GM18520 (cell line): ENCODE results near the gene VWC2L.

ENCODE experiments used
- ATAC-seq: cut with Tn5 transposase; IDR thresholded peaks from one replicate; pipeline ENCODE4 v1.9.1; 2021; ENCODE audit not compliant: unreplicated experiment

The VWC2L gene

DNA sequence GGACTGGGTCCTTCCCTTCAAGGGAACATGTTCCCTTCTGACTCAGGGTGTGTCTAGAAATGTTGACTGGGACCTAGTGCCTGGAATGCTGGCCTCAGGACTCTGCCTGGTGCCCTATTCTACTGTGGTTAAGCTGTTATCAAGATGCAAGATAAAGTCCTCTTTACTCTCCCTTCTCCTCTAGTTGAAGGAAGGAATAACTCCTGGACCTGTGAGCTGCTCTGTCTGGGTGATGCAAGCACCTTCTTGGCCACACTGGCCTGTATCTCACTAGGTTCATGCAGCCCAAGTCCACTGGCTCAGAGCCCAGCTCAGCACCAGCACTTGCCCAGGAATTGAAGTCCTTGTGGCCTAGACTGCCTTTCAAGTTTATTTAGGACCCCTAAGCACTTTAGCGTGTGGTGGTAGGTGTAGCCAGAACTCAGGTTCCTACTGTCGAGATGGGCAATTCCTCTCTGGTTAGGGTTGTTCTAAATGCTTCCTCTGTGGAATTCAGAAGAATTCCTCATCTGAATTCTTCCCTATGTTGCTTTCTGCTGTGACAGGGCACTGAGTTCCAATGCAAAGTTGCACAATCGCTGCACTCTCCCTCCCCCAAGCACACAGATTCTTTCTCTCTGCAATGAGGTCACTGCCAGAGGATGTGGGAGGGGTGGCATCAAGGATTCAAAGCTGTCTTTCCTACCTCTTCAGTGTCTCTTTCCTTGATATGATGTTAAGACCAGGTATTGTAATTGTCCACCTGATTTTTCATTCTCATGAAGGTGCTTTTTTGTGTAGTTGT, 54.7 kb downstream of the VWC2L start:
- no peak for ATAC-seq

DNA sequence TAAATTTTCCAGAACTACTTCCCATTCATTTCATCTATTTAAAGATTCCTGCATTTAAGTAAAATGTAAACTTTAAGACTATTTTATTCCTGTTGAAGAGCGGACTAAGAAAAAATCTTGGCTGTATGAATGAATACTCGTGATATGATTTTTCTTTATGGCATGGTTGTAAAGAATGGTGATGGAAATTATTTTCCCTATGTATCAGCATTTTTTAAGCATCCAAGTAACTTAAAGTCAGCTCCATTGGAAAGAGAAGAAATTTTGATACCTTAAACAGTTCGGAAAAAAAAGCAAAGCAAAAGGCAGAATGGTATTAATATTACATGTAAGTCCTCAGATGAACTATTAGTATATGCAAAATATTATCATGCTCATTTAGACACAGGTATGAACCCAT, 58.9 kb downstream of the VWC2L start:
- ATAC-seq: no peak

DNA sequence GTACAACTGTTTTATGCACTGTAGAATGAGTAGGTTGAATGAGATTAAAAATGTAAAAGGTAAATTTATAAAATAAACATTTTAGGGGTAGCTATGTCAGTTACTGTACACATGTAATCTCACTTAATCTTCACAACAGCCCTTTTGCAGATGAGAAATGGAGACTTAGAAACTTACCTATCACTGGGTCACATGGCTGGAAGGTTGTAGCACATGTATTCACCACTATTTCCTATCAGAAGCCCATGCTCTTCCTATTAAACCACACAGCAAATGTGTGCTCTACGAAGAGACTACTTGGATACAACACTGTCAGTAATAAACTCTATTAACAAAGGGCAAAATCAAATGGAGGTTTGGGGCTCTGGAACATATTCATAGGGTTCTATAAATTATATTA, 60.5 kb downstream of the VWC2L start:
- no peak for ATAC-seq

DNA sequence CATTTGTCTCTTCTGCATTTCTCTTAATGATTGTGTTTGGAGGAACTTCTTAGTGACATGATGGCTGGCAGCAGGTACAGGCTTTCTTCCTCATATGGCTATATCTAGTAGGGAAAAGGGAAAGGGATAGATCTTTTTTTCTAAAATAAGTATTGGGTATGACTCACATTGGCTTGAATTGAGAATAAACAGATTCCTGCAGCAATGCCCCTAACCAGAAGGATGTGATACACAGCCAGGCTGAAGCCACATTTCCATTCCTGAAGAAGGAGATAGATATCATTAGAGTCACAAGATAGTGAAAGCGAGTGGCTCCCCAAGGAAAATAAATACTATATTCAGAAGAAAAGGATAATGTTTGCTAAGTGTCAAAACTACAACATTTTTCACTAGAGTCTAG, 61.1 kb downstream of the VWC2L start:
- no peak for ATAC-seq

DNA sequence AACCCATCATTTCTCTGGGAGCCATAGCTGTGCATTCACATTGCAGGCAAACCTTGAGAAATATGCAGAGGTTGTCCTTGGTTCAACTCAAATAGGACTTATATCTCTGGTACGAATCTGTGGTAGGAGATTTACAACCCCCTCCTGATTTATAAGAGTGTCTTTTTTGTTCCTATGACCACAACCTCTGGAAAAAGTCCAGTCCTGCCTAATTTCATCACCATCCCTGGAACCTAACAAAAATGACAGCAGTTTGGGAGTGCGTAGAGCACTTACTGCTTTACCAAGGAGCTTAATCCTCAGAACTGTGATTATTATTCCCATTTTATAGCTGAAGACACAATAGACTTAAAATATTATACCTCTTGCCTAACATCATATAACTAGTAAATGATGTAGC, 66.5 kb downstream of the VWC2L start:
- ATAC-seq: no peak

DNA sequence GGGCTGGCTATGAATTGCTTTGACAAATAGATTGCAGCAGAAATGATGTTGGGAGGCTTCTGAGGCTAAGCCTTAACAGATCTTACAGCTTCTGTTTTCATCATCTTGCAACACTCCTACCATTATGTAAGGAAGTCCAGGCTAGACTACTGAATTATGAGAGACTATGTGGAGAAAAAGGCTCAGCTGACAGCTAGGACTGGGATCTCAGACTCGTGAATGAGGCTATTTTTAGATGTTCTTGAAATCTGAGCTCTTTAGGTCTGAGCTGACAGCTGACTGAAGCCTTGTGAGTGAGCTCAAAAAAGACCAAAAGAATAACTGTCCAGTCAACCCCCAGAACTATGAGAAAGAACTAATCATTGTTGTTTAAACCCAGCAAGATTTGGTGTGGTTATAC, 70.3 kb downstream of the VWC2L start:
- no peak for ATAC-seq

DNA sequence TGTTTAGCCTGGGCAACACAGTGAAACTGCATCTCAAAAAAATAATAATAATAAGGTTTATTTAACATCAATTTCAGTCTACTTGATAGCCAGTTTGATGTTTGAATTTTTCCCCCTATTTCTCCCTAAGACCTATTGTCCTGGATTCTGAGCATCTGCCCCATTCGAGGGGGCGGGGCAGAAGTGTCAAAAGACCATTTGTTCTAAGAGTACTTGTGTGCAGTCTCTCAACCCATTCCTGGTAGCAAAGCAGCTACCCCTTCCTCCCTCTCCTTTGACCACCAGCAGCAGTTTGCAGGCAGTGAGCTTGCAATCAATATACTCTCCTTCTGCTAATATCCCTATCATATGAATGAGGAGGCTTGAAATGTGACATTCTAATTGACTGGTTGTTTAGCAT, 71.9 kb downstream of the VWC2L start:
- ATAC-seq: no peak

DNA sequence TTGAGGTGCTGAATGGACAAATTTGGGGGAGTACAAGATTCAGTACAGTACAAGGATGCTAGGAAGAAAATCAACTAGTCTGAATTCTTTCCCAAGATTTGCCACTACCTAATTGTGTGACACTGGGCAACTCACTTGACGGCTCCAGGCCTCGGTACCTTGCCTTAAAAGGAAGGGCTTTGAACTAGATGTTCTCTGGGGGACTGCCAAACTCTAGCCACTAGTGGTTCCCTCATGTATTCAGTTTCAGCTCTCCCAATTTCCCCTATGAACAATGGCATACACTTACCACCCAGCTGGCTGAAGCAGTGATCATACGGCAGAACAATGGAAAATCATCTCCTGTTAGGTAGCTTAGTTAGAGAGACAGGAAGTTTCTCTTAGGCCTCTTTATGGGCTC, 73.4 kb downstream of the VWC2L start:
- ATAC-seq: no peak

DNA sequence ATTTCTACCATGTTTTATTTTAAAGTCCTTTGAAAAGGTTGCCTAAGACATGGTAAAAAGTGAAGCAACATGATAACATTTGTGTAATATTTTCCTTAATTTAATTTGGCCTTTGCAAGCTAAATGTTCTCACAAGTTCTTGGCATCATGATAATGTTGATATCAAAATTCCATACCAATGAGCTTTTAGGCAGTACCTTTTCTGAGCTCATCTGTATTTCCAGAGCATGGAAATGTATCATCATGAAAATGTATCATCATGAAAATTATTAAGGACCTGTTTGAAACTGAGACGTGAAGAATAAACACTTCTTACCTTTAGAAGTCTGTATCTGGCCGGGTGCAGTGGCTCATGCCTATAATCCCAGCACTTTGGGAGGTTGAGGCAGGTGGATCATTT, 73.8 kb downstream of the VWC2L start:
- ATAC-seq: no peak

DNA sequence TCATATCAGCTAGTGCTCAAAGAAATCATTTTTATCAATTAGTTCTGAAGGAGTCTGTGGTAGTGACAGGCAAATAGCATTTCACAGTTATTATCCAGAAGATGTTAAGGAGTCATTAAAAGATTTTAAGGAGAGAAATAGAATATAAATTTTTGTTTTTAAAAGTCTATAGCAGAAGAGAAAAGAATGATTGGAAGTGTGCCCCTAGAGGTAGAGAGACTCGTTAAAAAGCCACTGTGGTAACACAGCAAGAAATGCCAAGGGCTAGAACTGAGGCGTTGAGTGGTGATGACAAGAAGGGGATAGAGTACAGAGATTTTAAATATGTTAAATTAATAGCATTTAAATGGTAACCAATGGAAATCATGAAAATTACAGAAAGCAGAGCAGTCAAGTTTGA, 78.3 kb downstream of the VWC2L start:
- ATAC-seq: no peak

DNA sequence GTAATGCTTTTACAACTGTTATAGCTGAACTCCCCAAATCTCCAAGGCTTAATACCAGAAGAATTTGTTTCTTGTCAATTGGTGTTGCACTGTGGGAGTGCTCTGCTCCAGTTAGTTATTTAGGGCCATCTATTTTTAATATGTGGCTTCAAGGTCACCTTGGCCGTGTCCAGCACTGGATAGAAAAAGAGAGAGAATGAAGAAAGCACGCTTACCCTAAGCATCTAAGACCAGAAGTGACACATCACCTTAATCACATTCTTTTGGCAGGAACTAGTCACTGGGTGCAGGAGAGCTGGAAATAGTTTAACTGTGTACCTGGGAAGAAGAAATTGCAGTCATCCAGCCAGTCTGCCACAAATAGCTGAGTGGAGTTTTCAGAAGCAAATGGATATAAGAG, 78.8 kb downstream of the VWC2L start:
- ATAC-seq: no peak

DNA sequence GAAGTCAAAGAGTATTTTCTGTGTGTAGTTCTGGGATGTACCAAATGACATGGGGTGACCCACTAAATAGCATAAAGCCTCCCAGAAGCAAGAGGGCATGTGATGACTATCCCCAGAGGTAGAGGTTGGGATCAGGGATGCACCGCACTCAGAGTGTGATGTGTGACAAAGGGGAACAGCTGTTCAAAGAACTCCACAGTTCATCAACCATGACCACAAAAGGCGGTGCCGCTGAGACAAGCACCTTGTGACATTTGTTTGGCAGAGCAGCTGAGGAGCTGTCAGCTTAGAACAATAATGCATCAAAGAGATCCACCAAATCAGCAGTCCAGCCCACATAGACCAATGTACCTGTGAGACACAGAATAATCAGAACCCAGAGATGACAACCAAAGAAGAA, 81.3 kb downstream of the VWC2L start:
- ATAC-seq: no peak

DNA sequence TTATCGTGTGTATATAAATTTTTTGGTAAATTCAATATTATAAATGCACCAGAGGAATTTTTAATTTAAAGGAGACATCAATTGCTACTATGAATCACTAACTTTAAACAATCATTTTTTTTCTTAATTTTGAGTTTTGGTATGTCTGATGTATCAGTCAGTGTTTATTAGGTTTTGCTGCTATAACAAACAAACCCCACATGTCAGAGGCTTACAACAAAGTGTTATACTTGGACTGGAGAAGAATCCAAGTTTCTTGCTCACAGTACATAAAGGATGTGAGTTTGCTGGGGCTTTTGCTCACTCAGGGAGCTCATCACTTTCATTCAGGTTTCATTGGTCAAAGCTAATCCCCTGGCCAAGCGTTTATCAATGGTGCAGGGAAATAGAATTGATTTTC, 81.8 kb downstream of the VWC2L start:
- no peak for ATAC-seq

DNA sequence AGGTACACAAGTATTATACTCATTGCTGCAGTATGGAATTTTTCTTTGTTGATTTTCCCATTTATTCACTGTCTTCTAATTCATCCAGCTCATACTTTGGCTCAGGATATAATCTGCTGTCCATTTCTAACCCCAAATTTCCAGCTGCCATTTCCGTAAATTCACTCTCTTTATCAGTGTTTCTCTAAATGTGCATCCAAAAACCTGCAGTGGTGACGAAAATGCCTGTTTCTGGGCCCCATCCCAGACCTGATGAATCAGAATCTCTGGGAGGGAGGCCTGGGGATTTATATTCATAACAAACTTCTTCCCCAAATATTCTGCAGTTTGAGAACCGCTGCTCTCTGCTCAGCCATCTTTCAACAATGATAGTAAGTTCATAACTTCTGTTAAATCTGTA, 86.6 kb downstream of the VWC2L start:
- ATAC-seq: no peak

DNA sequence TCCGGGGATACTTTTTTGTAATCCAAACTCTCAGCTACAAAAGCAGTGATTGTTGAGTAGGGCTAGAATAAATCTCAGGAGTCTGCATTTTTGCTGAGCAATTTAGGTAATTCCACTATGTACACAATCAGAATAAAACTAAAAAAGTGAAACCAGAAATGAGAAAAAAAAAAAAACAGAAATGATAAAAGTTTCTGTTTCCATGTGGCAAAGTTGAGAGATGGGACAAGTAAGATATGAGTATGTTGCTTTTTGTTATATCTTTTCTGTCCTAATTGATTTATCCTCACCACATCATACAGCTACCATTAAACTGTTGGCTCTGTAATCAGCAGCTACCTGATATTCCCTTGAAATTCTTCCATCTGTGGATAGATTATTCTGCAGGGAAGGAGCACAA, 92.7 kb downstream of the VWC2L start:
- peak; percentile 58 for ATAC-seq

DNA sequence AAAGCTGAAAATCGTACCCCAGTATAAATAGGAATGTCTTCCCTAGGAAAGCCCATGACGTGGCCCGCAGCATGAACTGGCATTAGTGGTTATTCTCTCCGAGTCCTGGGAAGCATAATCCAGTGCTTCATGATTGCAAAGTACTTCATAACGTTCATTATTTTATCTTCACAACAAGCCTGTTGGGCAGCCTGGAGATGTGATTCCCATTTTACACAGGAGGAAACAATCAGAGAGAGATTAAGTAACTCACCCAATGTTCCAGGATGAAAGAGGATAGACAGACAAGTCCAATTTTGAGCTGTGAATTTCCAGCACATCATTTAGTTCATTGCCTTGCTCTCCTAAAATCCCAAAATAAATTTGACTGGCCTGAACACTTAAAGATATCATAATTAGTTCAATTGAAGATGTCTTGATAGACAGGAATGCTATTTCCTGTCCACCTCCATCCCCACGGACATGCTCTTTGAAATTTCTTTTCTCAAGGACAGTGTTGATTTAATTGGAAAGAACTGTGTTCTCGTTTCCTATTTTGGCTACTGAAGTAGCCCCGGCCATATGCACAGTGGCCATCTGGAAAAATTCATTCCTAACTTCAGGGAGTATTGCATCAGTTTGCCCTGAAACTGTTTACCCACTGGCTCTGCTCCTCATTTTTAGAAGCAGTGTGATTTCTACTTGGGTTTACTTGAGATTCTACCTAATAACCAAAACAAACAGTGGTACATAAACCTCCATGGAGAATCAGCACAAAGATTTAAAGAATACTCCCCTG, 93.9 kb downstream of the VWC2L start:
- ATAC-seq: no peak

DNA sequence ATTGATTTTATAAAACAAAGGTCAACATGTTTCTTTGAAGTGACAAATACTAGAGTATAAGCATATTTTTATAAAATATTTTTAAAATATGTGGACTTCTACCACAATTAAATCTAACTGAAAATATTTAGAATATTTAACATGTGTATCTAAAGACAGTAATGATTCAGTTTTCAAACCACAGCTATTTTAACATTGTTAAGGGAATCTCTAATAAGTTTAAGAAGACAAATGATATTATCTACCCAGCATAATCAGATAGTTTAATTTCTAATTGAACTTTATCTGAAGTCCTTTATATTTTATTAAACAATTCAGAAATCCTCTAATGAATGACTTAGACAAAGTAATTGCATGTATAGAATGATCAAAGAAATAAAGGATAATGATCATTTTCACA, 96.2 kb downstream of the VWC2L start:
- no peak for ATAC-seq

DNA sequence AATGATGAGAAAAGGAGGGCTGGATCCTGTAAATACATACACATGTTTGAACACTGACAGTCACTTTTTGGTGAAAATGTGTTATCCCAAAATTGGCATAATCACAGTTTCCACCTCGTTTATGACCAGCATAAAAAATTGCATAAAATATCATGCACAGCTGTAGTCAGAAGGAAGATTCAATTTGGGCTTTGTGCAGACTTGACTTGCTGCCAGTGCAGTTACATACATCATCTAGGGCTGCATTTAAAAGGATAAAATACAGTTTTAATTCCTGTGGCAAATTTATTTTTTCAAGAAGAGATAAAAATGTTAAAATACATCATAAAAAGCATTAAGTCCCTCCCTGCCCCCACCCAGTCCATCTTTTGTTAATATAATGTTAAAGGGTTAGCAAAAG, 103.8 kb downstream of the VWC2L start:
- no peak for ATAC-seq

DNA sequence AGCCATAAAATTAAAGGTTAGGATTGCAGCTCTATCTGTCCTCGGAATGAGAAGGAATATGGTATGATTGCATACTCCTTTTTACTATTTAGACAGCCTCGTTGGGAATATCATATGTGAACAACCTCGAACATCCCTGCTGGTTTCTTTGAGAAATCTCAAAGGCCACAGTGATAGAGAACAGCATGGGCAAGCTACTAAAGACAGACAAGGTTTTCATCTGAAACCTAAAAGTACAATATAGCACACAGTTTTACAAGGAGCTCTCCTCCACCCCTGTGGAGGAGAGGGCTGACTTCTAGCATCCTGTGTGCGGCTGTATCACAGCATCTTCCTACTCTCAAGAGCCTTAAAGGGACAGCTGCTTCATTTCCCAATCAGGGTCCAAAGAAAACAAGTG, 104.3 kb downstream of the VWC2L start:
- no peak for ATAC-seq

DNA sequence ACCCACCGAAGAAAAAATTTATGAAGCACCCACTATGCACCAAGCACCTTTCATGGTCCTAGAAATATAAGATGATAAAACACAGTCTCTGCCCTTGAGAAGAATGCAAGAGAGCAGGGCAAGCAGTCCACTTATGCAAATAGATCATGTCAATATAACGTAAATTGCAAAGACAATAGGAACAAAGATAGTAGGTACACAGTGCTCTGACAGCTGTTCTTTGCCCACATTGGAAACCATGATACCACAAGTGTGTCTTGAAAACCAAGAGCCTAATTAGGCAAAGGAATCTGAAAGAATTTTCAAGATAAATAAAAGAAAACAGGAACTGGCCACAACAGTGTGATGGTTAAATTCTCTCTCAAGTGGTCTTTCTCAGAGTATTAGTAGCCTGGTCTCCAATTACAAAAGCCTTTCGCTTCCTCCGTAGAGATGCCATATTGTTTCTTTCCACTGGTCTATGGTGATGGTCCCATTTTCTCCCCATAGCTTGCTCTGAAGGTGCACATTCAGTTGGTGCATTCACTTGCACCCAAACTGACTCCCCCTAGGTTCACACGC, 108.5 kb downstream of the VWC2L start:
- ATAC-seq: no peak

DNA sequence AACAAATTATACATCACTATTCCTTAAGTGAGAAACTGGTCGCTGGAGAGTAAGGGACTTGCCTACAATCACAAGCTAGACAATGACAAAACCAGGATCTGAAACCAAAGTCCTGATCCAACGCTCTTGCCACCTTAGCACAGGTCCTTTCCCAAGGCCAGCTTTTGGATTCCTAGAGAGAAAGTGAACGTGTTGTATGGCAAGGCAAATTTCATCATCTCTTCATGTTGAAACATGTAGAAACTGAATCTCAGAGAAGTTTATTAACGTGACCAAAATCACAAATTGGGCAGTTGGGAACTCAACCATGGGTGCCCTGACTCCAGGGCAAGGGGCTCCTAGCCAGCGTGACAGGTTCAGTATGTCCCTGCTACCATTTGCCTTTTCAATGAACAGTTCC, 118.2 kb downstream of the VWC2L start:
- no peak for ATAC-seq

DNA sequence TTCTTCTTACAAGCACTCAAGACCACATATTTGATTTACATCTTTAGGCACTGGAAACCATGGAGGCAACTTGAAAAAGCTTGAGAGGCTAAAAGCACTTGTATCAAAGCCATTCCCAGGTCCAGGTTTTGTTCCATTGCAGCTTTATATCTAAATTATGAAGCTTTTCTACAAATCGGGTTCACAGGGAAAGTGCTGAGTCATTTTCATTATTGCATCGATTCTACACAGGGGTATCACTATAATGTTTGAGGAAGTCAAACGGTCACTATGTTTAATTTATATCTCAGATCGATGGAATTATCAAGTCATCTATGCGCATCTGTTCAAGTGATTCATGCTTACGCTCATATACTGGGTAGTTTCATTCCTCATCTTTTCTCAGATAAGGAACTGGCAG, 118.7 kb downstream of the VWC2L start:
- ATAC-seq: no peak
